Ectodermal cell (in vitro differentiated cells): Measurements from ENCODE around the gene ELFN2.

ENCODE experiments used
- H3K27ac ChIP-seq: 2 replicates; pipeline ENCODE4 v1.7.0; 2013; ENCODE audit warnings: mild to moderate bottlenecking, low read depth, low read length; ENCODE audit not compliant: insufficient read depth, poor library complexity, severe bottlenecking
- H3K27me3 ChIP-seq: 2 replicates; pipeline ENCODE4 v1.7.0; 2013; ENCODE audit warnings: mild to moderate bottlenecking, low read length; ENCODE audit not compliant: insufficient read depth, control insufficient read depth, poor library complexity, severe bottlenecking
- H3K36me3 ChIP-seq: one replicate; pipeline ENCODE4 v1.7.0; 2013; ENCODE audit warnings: low read length; ENCODE audit not compliant: control insufficient read depth, insufficient read depth
- H3K4me1 ChIP-seq: one replicate; pipeline ENCODE4 v1.7.0; 2013; ENCODE audit warnings: low read length; ENCODE audit not compliant: control insufficient read depth, insufficient read depth
- H3K4me3 ChIP-seq: 2 replicates; pipeline ENCODE4 v1.7.0; 2013; ENCODE audit warnings: low read depth, low read length, control low read depth; ENCODE audit not compliant: insufficient read depth
- H3K9me3 ChIP-seq: 2 replicates; pipeline ENCODE4 v1.7.0; 2013; ENCODE audit warnings: mild to moderate bottlenecking, low read length, moderate library complexity; ENCODE audit not compliant: control insufficient read depth
- WGBS, 2 experiments: methylation state at CpG; one replicate each; pipeline ENCODE4 v1.1.7; 2013; ENCODE audit warnings: missing lambda C conversion rate in 2 of 2; 5-methylcytosine and 5-hydroxymethylcytosine counted together

The ELFN2 gene

GRCh38 chr22:37440875-37441274 is 13.6 kb upstream of the ELFN2 start:
- no peaks in the 10 kb centered on the region for H3K36me3 ChIP-seq
- H3K4me1 ChIP-seq: no peaks in the 10 kb centered on the region
- WGBS, 2 experiments: 90 to 92% methylated on average over 4 of the region's 4 CpGs
- H3K27ac ChIP-seq: no peak overlapping the region
- H3K4me3 ChIP-seq: no peak overlapping the region
- H3K27me3 ChIP-seq: no peaks in the 10 kb centered on the region
- no peaks in the 10 kb centered on the region for H3K9me3 ChIP-seq

- H3K4me1 ChIP-seq: peaks cover 1% of the 10 kb centered on the region
- H3K36me3 ChIP-seq: no peaks in the 10 kb centered on the region
- no peaks in the 10 kb centered on the region for H3K9me3 ChIP-seq
- no peak overlapping the region for H3K27ac ChIP-seq
- no peaks in the 10 kb centered on the region for H3K27me3 ChIP-seq
- no peak overlapping the region for H3K4me3 ChIP-seq
- WGBS, 2 experiments: 94 to 96% methylated on average over 4 to 5 of the region's 5 CpGs
Measured at GRCh38 chr22:37439347-37439746, 12.1 kb upstream of the ELFN2 start.

GRCh38 chr22:37435970-37436603 is 8.8 kb upstream of the ELFN2 start:
- H3K36me3 ChIP-seq: no peaks in the 10 kb centered on the region
- no peak overlapping the region for H3K4me3 ChIP-seq
- peaks cover 11% of the 10 kb centered on the region for H3K4me1 ChIP-seq
- WGBS, 2 experiments: 95 to 96% methylated on average over 5 of the region's 5 CpGs
- no peaks in the 10 kb centered on the region for H3K9me3 ChIP-seq
- no peak overlapping the region for H3K27ac ChIP-seq
- no peaks in the 10 kb centered on the region for H3K27me3 ChIP-seq

- peaks cover 11% of the 10 kb centered on the region for H3K4me1 ChIP-seq
- H3K36me3 ChIP-seq: no peaks in the 10 kb centered on the region
- peaks cover 2% of the 10 kb centered on the region for H3K27me3 ChIP-seq
- WGBS, 2 experiments: 40 to 45% methylated on average over 11 of the region's 11 CpGs
- no peak overlapping the region for H3K4me3 ChIP-seq
- H3K27ac ChIP-seq: no peak overlapping the region
- H3K9me3 ChIP-seq: no peaks in the 10 kb centered on the region
Measured at GRCh38 chr22:37433786-37434185, 6.5 kb upstream of the ELFN2 start.

- peaks cover 13% of the 10 kb centered on the region for H3K27me3 ChIP-seq
- H3K27ac ChIP-seq: no peak overlapping the region
- H3K4me3 ChIP-seq: no peak overlapping the region
- H3K9me3 ChIP-seq: no peaks in the 10 kb centered on the region
- WGBS, 2 experiments: 94 to 97% methylated on average over 3 of the region's 3 CpGs
- no peaks in the 10 kb centered on the region for H3K36me3 ChIP-seq
- H3K4me1 ChIP-seq: peaks cover 11% of the 10 kb centered on the region
Measured at GRCh38 chr22:37432708-37433054, 5.4 kb upstream of the ELFN2 start.

GRCh38 chr22:37431801-37432707 is 4.8 kb upstream of the ELFN2 start:
- Histone ChIP-seq H3K27ac (no peak overlapping the region), H3K9me3 (no peaks in the 10 kb centered on the region), H3K4me3 (no peak overlapping the region), H3K27me3 (peaks cover 20% of the 10 kb centered on the region), H3K36me3 (no peaks in the 10 kb centered on the region), H3K4me1 (peaks cover 12% of the 10 kb centered on the region)
- WGBS, 2 experiments: 89 to 93% methylated on average over 14 of the region's 14 CpGs

- 87 to 88% methylated on average over 9 of the region's 9 CpGs for WGBS, 2 experiments
- Histone ChIP-seq H3K9me3 (no peaks in the 10 kb centered on the region), H3K27ac (no peak overlapping the region), H3K27me3 (peaks cover 26% of the 10 kb centered on the region), H3K4me3 (no peak overlapping the region), H3K4me1 (peaks cover 18% of the 10 kb centered on the region), H3K36me3 (no peaks in the 10 kb centered on the region)
Measured at GRCh38 chr22:37431366-37431765, 4.1 kb upstream of the ELFN2 start.

- no peak overlapping the region for H3K27ac ChIP-seq
- H3K36me3 ChIP-seq: no peaks in the 10 kb centered on the region
- H3K9me3 ChIP-seq: no peaks in the 10 kb centered on the region
- 90% methylated on average over 6 of the region's 6 CpGs for WGBS, 2 experiments
- peaks cover 23% of the 10 kb centered on the region for H3K4me1 ChIP-seq
- peaks cover 31% of the 10 kb centered on the region for H3K27me3 ChIP-seq
- H3K4me3 ChIP-seq: no peak overlapping the region
Measured at GRCh38 chr22:37430941-37431340, 3.7 kb upstream of the ELFN2 start.

- no peaks in the 10 kb centered on the region for H3K9me3 ChIP-seq
- 36 to 37% methylated on average over 15 of the region's 15 CpGs for WGBS, 2 experiments
- peaks cover 19% of the 10 kb centered on the region for H3K4me1 ChIP-seq
- peaks cover 51% of the 10 kb centered on the region for H3K27me3 ChIP-seq
- H3K36me3 ChIP-seq: no peaks in the 10 kb centered on the region
- no peak overlapping the region for H3K27ac ChIP-seq
- H3K4me3 ChIP-seq: no peak overlapping the region
Measured at GRCh38 chr22:37428649-37429586, 1.6 kb upstream of the ELFN2 start.
